Measurements from ENCODE around the gene CLDN7. TPM values are rescaled to one million over a fixed set of nuclear protein-coding genes. Genes with fewer than 3 reads are reported as not detected.

CLDN7 gene
- total RNA-seq, 1 donor from 2014 or later, result 26.8 TPM

GRCh38 chr17:7289256-7290032 is 27.2 kb upstream of the CLDN7 start:
- DNase-seq (ENCODE audit: low read depth, low spot score), result no peak

- DNase-seq (ENCODE audit: low read depth, low spot score), result no peak
Measured at GRCh38 chr17:7285679-7286078, 23.4 kb upstream of the CLDN7 start.

GRCh38 chr17:7284911-7285310 is 22.6 kb upstream of the CLDN7 start:
- DNase-seq (ENCODE audit: low read depth, low spot score), result no peak

GRCh38 chr17:7283471-7284216 is 21.4 kb upstream of the CLDN7 start:
- DNase-seq (ENCODE audit: low read depth, low spot score), result no peak

GRCh38 chr17:7282752-7283321 is 20.6 kb upstream of the CLDN7 start:
- DNase-seq (ENCODE audit: low read depth, low spot score), result no peak

GRCh38 chr17:7281953-7282751 is 19.9 kb upstream of the CLDN7 start:
- no peak for DNase-seq (ENCODE audit: low read depth, low spot score)

- peak; percentile 71 for DNase-seq (ENCODE audit: low read depth, low spot score)
Measured at GRCh38 chr17:7281074-7281952, 19.0 kb upstream of the CLDN7 start, which contains the start of gene SLC2A4. SLC2A4 (plus strand) TSS chr17:7281718; CDS start chr17:7281935, 217 bp downstream.

GRCh38 chr17:7280519-7281073 is 18.3 kb upstream of the CLDN7 start:
- DNase-seq (ENCODE audit: low read depth, low spot score), result peak; percentile 32

- DNase-seq (ENCODE audit: low read depth, low spot score), result no peak
Measured at GRCh38 chr17:7279448-7279847, 17.2 kb upstream of the CLDN7 start.

GRCh38 chr17:7266784-7267183 is 4.5 kb upstream of the CLDN7 start:
- no peak for DNase-seq (ENCODE audit: low read depth, low spot score)

GRCh38 chr17:7263801-7264078 is 1.5 kb upstream of the CLDN7 start:
- DNase-seq (ENCODE audit: low read depth, low spot score), result no peak

GRCh38 chr17:7262935-7263800 is 890 bp upstream of the CLDN7 start:
- no peak for DNase-seq (ENCODE audit: low read depth, low spot score)

GRCh38 chr17:7261379-7262191 is 693 bp downstream of the CLDN7 start:
- no peak for DNase-seq (ENCODE audit: low read depth, low spot score)

GRCh38 chr17:7260651-7261378 is 1.5 kb downstream of the CLDN7 start:
- DNase-seq (ENCODE audit: low read depth, low spot score), result no peak

GRCh38 chr17:7260151-7260550 is 2.1 kb downstream of the CLDN7 start:
- DNase-seq (ENCODE audit: low read depth, low spot score), result no peak

- no peak for DNase-seq (ENCODE audit: low read depth, low spot score)
Measured at GRCh38 chr17:7259555-7259889, 2.8 kb downstream of the CLDN7 start.

GRCh38 chr17:7258731-7259554 is 3.3 kb downstream of the CLDN7 start:
- no peak for DNase-seq (ENCODE audit: low read depth, low spot score)
